Naive thymus-derived CD4-positive, alpha-beta T cell (primary cell): ENCODE results near the gene SNX3. TPM values are rescaled to one million over a fixed set of nuclear protein-coding genes. Genes with fewer than 3 reads are reported as not detected.

ENCODE experiments used
- ATAC-seq: fragments of 150-1000 bp; cut with Tn5 transposase; 2 replicates; pipeline ENCODE4 v1.10.0; 2021; ENCODE audit warnings: mild to moderate bottlenecking, moderate library complexity
- CTCF ChIA-PET: fragments of 350-600 bp; sonication (Branson Sonifier 250); formaldehyde crosslinking; loops from one replicate; lab custom pipeline; 2021; ENCODE audit warnings: antibody characterized with exemption; lab: Charles Lee
- POLR2A ChIA-PET: fragments of 350-600 bp; sonication (Branson Sonifier 250); formaldehyde crosslinking; loops from one replicate; lab custom pipeline; 2021; ENCODE audit warnings: antibody characterized with exemption, inconsistent platforms; lab: Charles Lee
- DNase-seq, 9 donors: peaks; one replicate each; pipeline versions ENCODE4 v3.0.0 to v3.0.0-alpha.2; 2020 to 2022; ENCODE audit warnings: mixed read lengths in 1 of 9
- H3K27ac ChIP-seq: one replicate; pipeline ENCODE4 v1.7.0; 2013; ENCODE audit warnings: mild to moderate bottlenecking, low read depth, low read length, moderate library complexity
- H3K27me3 ChIP-seq, 2 donors: one replicate each; pipeline ENCODE4 v1.7.0; 2013; ENCODE audit warnings: low read length in 2 of 2, mild to moderate bottlenecking in 2 of 2, moderate library complexity in 2 of 2; ENCODE audit not compliant: control insufficient read depth in 2 of 2, insufficient read depth in 2 of 2
- H3K36me3 ChIP-seq, 3 experiments: 1 replicate in 2 of 3; 2 replicates in 1 of 3; pipeline ENCODE4 v1.7.0; 2013; ENCODE audit warnings: low read length in 3 of 3, mild to moderate bottlenecking in 3 of 3, moderate library complexity in 1 of 3; ENCODE audit not compliant: insufficient read depth in 3 of 3, control insufficient read depth in 2 of 3
- H3K4me1 ChIP-seq, 2 donors: one replicate each; pipeline ENCODE4 v1.7.0; 2013; ENCODE audit warnings: low read length in 2 of 2, mild to moderate bottlenecking in 2 of 2, moderate library complexity in 1 of 2; ENCODE audit not compliant: control insufficient read depth in 2 of 2, insufficient read depth in 2 of 2
- H3K4me3 ChIP-seq: 2 replicates; pipeline ENCODE4 v1.7.0; 2013; ENCODE audit warnings: mild to moderate bottlenecking, low read length
- H3K9me3 ChIP-seq, 3 experiments: 1 replicate in 2 of 3; 2 replicates in 1 of 3; pipeline ENCODE4 v1.7.0; 2013; ENCODE audit warnings: low read length in 3 of 3; ENCODE audit not compliant: control insufficient read depth in 2 of 3
- H3K27ac Mint-ChIP-seq, 9 donors: one replicate each; pipeline ENCODE4 v1.8.0; 2020 to 2022; ENCODE audit warnings: mixed read lengths in 9 of 9, mild to moderate bottlenecking in 8 of 9, moderate library complexity in 5 of 9, inconsistent platforms in 2 of 9
- H3K27me3 Mint-ChIP-seq, 5 donors: one replicate each; pipeline ENCODE4 v1.8.0; 2021 to 2022; ENCODE audit warnings: mixed read lengths in 5 of 5, mild to moderate bottlenecking in 1 of 5
- H3K36me3 Mint-ChIP-seq, 5 donors: one replicate each; pipeline ENCODE4 v1.8.0; 2020 to 2022; ENCODE audit warnings: mixed read lengths in 5 of 5, mild to moderate bottlenecking in 3 of 5, inconsistent platforms in 1 of 5
- H3K4me1 Mint-ChIP-seq, 7 donors: one replicate each; pipeline ENCODE4 v1.8.0; 2020 to 2022; ENCODE audit warnings: mixed read lengths in 7 of 7, mild to moderate bottlenecking in 3 of 7, inconsistent platforms in 1 of 7
- H3K4me3 Mint-ChIP-seq, 10 donors: one replicate each; pipeline ENCODE4 v1.8.0; 2020 to 2022; ENCODE audit warnings: mild to moderate bottlenecking in 10 of 10, mixed read lengths in 10 of 10, moderate library complexity in 6 of 10, inconsistent platforms in 2 of 10
- H3K9me3 Mint-ChIP-seq, 11 donors: one replicate each; pipeline ENCODE4 v1.8.0; 2020 to 2022; ENCODE audit warnings: mixed read lengths in 11 of 11, mild to moderate bottlenecking in 4 of 11, inconsistent platforms in 1 of 11, moderate library complexity in 1 of 11
- intact Hi-C, 2 donors: fragments of 100-400 bp; cut with micrococcal nuclease; formaldehyde crosslinking; loops; one replicate each; pipeline ENCODE4 v1.15.1; 2023
- polyA plus RNA-seq, 2 donors: library from polyadenylated mRNA; unstranded; fragments of 300-500 nt; fragmentation: Illumina TruSeq; gene quantifications; one replicate each; pipeline ENCODE4 v1.2.3, GENCODE V29; 2021
- total RNA-seq, 6 experiments: library from RNA in 5 of 6; stranded (reverse) in 5 of 6; gene quantifications; 1 replicate in 5 of 6; 2 replicates in 1 of 6; pipeline ENCODE4 v1.2.3 and lab custom pipeline; 2021 to 2026

SNX3 gene
- total and polyA plus RNA-seq, 7 experiments from 2014 or later, result 42.5 to 216 (median 71.2) TPM

DNA sequence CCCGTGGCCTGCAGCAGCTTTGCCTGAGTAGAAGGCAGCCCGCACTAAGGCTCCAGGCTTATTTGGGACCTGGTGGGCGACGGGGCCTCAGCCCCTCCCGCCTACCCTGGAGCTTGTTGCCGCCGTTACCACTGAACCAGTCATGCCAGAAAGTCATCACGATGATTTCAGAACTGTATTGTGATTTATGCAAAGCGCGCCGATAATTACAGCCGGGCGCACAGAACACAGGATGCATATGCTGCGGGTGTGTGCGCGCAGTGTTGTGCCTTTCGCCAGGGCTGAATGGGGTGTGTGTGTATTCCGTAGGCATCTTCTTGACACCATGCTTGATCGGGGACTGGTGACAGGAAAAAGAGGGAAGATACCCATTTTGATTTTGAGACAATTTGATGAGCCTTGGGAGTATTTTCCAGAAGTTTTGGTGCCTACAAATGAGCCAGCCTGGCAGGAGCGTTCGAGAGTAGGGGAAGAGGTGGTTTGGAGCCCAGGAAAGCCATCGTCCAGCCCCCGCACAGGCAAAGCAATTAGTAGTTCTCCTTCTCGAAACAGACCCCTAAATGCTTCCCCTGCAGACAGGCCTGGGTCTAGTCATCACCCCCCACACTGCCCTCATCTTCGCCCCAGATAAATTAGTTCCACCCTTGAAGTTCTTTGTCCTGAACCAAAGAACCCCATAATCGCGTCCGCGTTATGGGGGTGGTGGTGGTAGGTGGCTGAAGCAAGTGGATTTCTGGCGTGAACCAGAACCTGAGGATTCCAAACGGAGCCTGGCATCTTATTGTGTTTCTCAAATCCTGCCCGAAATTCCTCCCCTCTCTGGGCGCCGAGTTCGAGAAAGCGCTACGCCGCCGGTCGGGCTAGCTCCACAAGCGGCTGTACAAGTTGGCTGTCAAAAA is 96.9 kb downstream of the SNX3 start:
- no peaks in the 10 kb centered on the region for H3K9me3 ChIP-seq
- no peak overlapping the region for H3K4me3 ChIP-seq
- peaks cover 4 to 18% of the 10 kb centered on the region in 2 donors for H3K27me3 ChIP-seq
- DNase-seq (no peak), ATAC-seq (no peak)
- no peaks in the 10 kb centered on the region for H3K36me3 ChIP-seq
- ChIA-PET POLR2A (no interaction called here), CTCF (no interaction called here)
- intact Hi-C loops, result no loop called here
- peaks cover 0 to 15% of the 10 kb centered on the region in 2 donors for H3K4me1 ChIP-seq
- H3K36me3 Mint-ChIP-seq, result no peaks in the 10 kb centered on the region
- H3K4me3 Mint-ChIP-seq, result peak overlapping the region in 3 of 10 donors; percentile 5 to 33 (median 16)
- peak overlapping the region in 1 of 9 donors; percentile 86 for H3K27ac Mint-ChIP-seq
- peaks cover 84 to 93% (median 86%) of the 10 kb centered on the region in 5 donors for H3K27me3 Mint-ChIP-seq
- peaks cover 0 to 12% (median 0%) of the 10 kb centered on the region in 11 donors for H3K9me3 Mint-ChIP-seq
- peaks cover 16 to 39% (median 34%) of the 10 kb centered on the region in 7 donors for H3K4me1 Mint-ChIP-seq
- H3K27ac ChIP-seq, result no peak overlapping the region

DNA sequence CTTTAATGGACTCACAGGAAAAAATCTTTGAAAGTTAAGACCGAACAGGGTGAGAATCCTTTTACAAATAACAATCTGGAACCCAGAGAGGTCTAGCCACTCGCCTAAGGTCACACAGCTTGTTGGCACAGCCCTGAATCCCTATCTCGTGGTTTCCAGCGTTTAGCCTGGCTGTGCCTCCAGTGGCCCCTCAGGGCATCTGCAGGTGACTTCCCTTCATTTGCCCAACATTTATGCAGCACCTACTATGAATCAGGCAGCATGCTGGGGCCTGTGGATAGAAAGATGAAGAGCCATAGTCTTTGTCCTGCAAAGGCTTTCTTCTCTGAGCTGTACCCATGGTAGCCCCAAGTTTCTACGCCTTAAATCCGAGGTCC is 97.6 kb downstream of the SNX3 start:
- H3K27ac Mint-ChIP-seq, result no peak overlapping the region
- DNase-seq, result no peak
- Histone ChIP-seq H3K9me3 (no peaks in the 10 kb centered on the region), H3K27ac (no peak overlapping the region), H3K36me3 (no peaks in the 10 kb centered on the region), H3K27me3 (peaks cover 4 to 19% of the 10 kb centered on the region in 2 donors), H3K4me1 (peaks cover 0 to 9% of the 10 kb centered on the region in 2 donors), H3K4me3 (no peak overlapping the region)
- intact Hi-C loops, result no loop called here
- CTCF ChIA-PET, result no interaction called here
- peaks cover 17 to 40% (median 36%) of the 10 kb centered on the region in 7 donors for H3K4me1 Mint-ChIP-seq
- H3K27me3 Mint-ChIP-seq, result peaks cover 90 to 97% (median 90%) of the 10 kb centered on the region in 5 donors
- no peak for ATAC-seq
- peaks cover 0 to 12% (median 0%) of the 10 kb centered on the region in 11 donors for H3K9me3 Mint-ChIP-seq
- H3K36me3 Mint-ChIP-seq, result peaks cover 0 to under 1% (median 0%) of the 10 kb centered on the region in 5 donors
- H3K4me3 Mint-ChIP-seq, result no peak overlapping the region
- POLR2A ChIA-PET, result no interaction called here

DNA sequence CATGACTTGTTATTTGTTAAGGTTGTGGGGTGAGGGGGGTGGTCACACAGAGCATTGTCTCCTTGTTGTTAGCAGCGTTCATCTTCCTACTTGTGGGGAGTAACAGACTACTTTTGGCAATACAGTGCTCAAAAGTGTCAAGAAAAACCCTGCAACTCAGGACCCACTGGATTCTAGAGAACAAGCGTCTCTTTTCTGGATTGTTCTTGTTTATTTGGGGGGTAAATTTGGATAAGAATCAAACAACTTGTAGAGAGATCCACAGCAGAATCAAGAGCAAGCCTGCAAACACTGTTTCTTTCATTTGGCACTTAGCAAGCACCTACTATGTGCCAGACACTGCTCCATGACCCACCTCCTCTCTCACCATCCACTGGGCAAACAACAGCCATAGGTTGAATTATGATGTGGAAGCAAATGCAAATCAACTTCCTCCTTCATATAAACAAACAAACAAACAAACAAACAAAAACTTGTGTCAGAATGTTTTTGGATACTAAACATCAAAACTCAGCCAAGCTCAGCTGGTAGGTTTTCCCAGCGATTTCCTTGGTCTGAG is 99.0 kb downstream of the SNX3 start:
- no peak overlapping the region for H3K4me3 Mint-ChIP-seq
- Histone ChIP-seq H3K9me3 (no peaks in the 10 kb centered on the region), H3K36me3 (no peaks in the 10 kb centered on the region), H3K27me3 (peaks cover 4 to 19% of the 10 kb centered on the region in 2 donors), H3K4me3 (no peak overlapping the region), H3K4me1 (peaks cover 0 to 11% of the 10 kb centered on the region in 2 donors), H3K27ac (no peak overlapping the region)
- ChIA-PET POLR2A (no interaction called here), CTCF (no interaction called here)
- DNase-seq, result no peak
- peaks cover 82 to 91% (median 88%) of the 10 kb centered on the region in 5 donors for H3K27me3 Mint-ChIP-seq
- peaks cover 0 to 12% (median 0%) of the 10 kb centered on the region in 11 donors for H3K9me3 Mint-ChIP-seq
- H3K4me1 Mint-ChIP-seq, result peaks cover 19 to 35% (median 31%) of the 10 kb centered on the region in 7 donors
- no peak for ATAC-seq
- H3K27ac Mint-ChIP-seq, result no peak overlapping the region
- intact Hi-C loops, result no loop called here
- peaks cover 0 to 3% (median 0%) of the 10 kb centered on the region in 5 donors for H3K36me3 Mint-ChIP-seq

Other genes starting within 250 kb of the SNX3 start
- gene OSTM1, start 186.3 kb downstream of the SNX3 start, total RNA-seq, result 10 to 100 TPM; 25.0 to 48.9 (median 36.7) TPM
- 10 to 100 TPM; 26.0 to 30.9 TPM for gene OSTM1, start 186.3 kb downstream of the SNX3 start, polyA plus RNA-seq
- gene NR2E1, start 95.0 kb downstream of the SNX3 start, total RNA-seq, result not detected
- gene NR2E1, start 95.0 kb downstream of the SNX3 start, polyA plus RNA-seq, result not detected
- gene AFG1L, start 34.0 kb upstream of the SNX3 start, total RNA-seq, result 1 to 10 TPM; 4.1 to 9.2 (median 7.2) TPM
- gene AFG1L, start 34.0 kb upstream of the SNX3 start, polyA plus RNA-seq, result 1 to 10 TPM; 3.5 to 5.4 TPM